ENCODE results near the gene EIF2B1.
"Not testable (repeated sequence)": the region's sequence is repeated elsewhere in the genome, so short reads cannot be mapped to it uniquely, and the experiment has no call there.

EIF2B1 gene

GRCh38 chr12:123617144-123617543 lies 16.3 kb downstream of the EIF2B1 start:
- DNase-seq: no peak

- no peak for DNase-seq
Observed at GRCh38 chr12:123614531-123614930, 19.0 kb downstream of the EIF2B1 start.

- no peak for DNase-seq
Observed at GRCh38 chr12:123614110-123614509, 19.4 kb downstream of the EIF2B1 start.

- no peak for DNase-seq
Observed at GRCh38 chr12:123608182-123608581, 25.3 kb downstream of the EIF2B1 start.

- DNase-seq: no peak
Observed at GRCh38 chr12:123607756-123608155, 25.7 kb downstream of the EIF2B1 start.

DNA sequence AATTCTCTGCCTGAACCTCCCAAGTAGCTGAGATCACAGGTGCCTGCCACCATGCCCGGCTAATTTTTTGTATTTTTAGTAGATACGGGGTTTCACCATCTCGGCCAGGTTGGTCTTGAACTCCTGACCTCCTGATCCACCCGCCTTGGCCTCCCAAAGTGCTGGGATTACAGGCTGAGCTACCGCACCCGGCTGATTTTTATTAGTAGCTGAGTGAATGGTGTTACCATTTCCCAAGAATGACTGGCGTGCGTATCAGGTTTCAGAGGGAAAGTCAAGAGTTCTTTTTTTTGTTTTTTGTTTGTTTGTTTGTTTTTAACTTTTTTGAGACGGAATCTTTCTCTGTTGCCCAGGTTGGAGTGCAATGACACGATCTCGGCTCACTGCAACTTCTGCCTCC lies 30.0 kb downstream of the EIF2B1 start:
- not testable (repeated sequence) for DNase-seq

DNA sequence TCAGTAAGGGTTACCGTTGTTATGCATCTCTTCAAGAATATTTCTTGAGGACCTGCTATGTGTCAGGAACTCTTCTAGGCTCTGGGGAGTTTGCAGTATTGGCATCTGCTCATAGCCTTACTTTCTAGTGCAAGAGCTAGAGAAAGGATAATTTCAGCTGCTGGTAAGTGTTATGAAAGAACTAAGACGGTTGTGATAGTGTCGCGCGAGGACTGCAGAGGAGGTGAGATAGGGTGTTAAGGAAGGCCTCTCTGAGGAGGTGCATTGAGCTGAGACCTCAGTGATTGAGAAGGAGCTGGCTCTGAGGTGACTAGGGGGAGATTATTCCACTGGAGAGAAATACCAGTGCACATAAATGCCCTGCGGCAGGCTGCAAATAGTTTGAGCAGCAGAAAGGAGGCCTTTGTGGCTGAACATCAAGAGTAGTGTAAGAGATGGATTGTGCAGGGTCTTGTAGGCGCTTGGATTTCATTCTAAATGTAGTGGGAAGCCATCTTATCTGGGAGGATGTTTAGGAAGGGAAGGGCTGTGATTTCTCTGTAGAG lies 30.8 kb downstream of the EIF2B1 start:
- no peak for DNase-seq

- DNase-seq: peak; percentile 93
Observed at GRCh38 chr12:123601602-123602489, 31.6 kb downstream of the EIF2B1 start, which contains the start of gene DDX55. TSS of gene DDX55 (plus strand) at chr12:123602099. CDS start at chr12:123602149, 50 bp downstream.

DNA sequence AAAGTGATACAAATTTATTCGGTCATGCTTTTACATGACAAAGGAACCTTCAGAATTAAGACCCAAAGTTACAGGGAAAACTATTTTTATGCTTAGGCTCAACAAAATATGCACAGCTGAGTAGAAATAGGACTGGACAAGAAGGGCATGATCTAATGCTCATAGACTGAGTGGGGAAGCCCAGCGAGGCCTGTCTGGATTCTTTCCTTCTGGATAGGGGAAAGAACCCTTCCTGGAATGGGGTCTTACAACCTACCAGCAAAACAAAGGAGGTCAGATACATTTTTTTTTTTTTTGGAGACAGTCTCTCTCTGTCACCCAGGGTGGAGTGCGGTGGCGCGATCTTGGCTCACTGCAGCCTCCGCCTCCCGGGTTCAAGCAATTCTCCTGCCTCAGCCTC lies 33.8 kb downstream of the EIF2B1 start:
- DNase-seq: no peak

DNA sequence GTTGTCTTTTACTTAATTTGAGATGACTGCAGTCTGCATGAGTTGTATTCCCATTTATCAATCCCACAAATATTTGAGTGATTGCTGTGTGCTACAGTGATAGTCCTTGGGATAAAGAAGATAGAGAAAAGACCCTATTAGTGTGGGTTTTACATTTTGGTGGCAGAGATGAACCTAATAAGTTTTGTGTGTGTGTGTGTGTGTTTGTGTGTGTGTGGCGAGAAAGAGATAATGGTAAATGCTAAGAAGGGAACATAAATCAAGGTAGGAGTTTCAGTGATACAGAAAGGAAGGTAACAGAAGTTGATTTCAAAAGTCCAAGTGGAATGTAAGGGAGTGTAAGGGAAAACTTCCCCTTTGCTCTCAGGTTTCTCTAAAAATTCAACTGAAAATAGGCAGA lies 34.2 kb downstream of the EIF2B1 start:
- no peak for DNase-seq

- DNase-seq: no peak
Observed at GRCh38 chr12:123598522-123598921, 35.0 kb downstream of the EIF2B1 start.

DNA sequence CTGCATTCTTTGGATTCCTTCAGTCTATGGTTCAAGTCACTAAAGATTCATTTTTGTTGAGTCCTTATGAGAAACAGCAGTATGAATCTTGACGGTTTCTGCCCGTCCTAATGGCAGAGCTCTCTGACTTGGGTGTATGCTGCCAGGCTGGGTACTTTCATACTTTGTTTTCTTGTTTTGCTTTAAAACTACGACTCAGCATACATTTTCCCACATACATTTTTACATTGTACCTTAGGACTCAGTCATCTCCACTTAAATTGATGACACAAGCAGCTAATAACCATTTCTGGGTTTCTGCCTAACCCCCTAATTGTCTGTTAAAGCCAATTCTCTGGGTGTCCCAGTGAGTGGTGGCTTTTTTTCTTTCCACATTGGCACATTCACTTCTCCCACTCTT lies 36.4 kb downstream of the EIF2B1 start:
- no peak for DNase-seq

- no peak for DNase-seq
Observed at GRCh38 chr12:123595729-123596128, 37.8 kb downstream of the EIF2B1 start.

DNA sequence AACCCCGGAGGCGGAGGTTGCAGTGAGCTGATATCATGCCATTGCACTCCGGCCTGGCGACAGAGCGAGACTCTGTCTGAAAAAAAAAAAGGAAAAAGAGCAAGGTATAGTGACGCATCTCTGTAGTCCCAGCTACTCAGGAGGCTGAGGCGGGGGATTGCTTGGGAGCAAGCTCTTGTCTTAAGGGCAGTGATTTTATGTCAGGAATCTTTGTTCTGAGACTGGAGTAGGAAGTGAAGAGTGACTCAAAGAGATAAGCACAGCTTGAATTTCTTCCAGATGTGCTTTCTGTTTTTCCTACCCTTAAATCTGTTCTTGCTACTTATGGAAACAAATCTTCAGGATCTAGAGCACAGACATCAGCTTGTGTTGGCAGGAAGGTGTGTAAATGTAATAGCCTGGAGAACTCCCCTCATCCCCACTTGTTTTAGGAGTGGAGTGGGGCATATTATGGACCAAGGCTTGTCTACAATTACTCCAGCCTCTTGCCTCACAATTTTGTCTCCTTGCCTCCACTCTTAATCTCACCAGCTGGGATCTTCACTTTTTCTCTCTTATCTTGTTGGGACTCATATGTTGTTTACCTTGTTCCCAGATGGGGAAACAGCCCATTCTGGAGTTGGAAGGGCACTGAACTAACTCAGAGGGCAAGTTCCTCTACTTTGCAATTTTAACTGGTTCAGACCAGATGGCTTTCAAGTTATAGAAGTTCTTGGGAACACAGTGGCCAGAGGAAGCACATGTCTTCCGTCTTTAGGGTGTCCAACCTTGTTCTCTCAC lies 41.6 kb downstream of the EIF2B1 start:
- no peak for DNase-seq

DNA sequence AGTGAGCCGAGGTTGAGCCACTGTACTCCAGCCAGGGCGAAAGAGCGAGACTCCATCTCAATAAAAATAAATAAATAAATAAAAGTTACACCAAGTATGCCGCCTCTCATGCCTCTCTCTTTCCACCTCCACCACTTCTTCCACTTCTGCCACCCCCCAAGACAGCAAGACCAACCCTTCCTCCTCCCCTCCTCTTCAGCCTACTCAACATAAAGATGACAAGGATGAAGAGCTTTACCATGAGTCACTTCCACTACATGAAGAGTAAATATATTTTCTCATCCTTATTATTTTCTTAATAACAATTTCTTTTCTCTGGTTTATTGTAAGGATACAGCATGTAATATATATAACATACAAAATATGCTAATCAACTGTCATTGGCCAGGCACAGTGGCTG lies 52.7 kb downstream of the EIF2B1 start:
- DNase-seq: no peak

DNA sequence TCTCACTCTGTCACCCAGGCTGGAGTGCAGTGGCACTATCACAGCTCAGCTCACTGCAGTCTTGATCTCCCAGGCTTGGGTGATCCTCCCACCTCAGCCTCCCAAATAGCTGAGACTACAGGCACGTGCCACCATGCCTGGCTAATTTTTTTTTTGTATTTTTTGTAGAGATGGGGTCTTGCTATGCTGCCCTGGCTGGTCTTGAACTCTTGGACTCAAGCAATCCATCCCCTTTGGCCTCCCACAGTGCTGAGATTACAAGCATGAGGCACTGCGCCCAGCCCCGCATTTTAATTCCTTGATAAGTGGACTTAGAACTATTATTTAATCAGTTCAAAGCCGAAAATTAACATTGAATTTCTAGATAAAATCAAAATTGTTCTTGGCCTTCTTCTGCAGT lies 54.7 kb downstream of the EIF2B1 start:
- DNase-seq: not testable (repeated sequence)

DNA sequence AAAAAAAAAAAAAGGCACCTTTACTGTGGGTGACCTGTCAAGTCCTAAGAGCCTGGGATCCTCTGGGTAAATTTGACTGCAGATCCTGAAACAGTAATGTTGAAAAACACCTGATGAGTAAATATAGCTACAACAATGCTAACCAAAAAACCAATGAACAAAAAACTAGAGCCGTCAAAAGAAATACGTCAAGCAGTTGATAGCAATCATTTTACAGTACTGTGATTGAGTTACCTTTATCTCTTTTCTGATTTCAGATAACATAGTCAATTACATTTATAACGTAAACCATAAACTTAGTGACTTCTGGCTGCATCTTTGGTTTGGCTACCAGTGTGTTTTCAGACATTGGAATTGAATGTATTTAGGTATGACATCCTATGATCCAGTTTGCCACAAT lies 55.2 kb downstream of the EIF2B1 start:
- DNase-seq: no peak

GRCh38 chr12:123576611-123577010 lies 56.9 kb downstream of the EIF2B1 start:
- DNase-seq: no peak

GRCh38 chr12:123573870-123574269 lies 59.6 kb downstream of the EIF2B1 start:
- no peak for DNase-seq

DNA sequence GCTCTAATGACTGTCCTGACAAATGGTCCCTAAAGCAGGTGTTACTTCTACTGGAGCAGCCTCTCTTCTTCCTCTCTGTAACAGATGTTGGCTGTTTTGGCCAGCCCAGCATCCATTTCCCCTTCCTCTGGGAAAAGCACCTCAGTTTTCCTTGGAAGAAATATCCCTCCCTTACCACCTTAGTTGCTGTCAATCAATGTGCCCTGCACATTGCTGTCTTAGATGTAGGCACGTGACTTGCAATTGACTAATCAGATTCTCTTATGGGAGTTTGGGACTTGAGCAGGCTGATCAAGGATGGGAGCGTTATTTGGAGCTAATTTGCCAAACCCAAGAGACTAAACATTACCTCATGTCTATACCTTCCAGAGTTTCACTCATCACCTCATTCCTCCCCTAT lies 61.1 kb downstream of the EIF2B1 start:
- no peak for DNase-seq

DNA sequence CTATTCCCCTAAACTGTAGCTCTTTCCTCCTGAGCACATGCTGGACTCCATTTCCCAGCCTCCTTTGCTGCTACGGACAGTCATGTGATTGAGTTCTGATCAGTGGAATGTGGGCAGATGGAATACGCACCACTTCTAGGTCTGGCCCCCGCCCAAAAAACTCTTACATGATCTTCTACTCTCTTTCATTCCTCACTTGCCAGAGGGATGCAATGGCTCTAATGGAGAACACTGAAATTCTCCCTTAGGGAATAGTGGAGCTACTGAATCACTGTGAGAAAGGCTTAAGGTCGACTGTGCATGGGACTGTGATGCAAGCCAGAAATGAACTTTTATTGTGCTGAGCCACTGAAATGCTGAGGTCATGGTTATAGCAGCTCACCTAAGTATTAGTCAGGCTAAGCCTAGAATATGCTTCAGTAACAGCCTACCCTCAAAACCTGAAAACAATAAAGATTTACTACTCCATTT lies 62.1 kb downstream of the EIF2B1 start:
- DNase-seq: no peak

Data from activated CD8-positive, alpha-beta memory T cell treated with anti-CD3 and anti-CD28 coated beads for 24 hours (primary cell).